HEK293T (cell line): Measurements from ENCODE around the gene APBA2.

Experiments used
- ARNT ChIP-seq: fragments of 450-650 bp; IDR thresholded peaks from 2 replicates; pipeline ENCODE4 v1.6.1; 2017; ENCODE audit warnings: mild to moderate bottlenecking
- BHLHE40 ChIP-seq: fragments of 450-650 bp; IDR thresholded peaks from 2 replicates; pipeline ENCODE4 v1.6.1; 2016; ENCODE audit warnings: mild to moderate bottlenecking, moderate library complexity, borderline replicate concordance
- CTBP1 ChIP-seq: fragments of 450-650 bp; IDR thresholded peaks from 2 replicates; pipeline ENCODE4 v1.6.1; 2016; ENCODE audit warnings: borderline replicate concordance
- ELF4 ChIP-seq: fragments of 450-650 bp; IDR thresholded peaks from 2 replicates; pipeline ENCODE4 v1.6.1; 2017; ENCODE audit warnings: antibody characterized with exemption
- FOXK2 ChIP-seq: fragments of 450-650 bp; IDR thresholded peaks from 2 replicates; pipeline ENCODE4 v1.6.1; 2016; ENCODE audit warnings: mild to moderate bottlenecking
- FOXM1 ChIP-seq: fragments of 450-650 bp; IDR thresholded peaks from 2 replicates; pipeline ENCODE4 v1.6.1; 2017; ENCODE audit warnings: mild to moderate bottlenecking, borderline replicate concordance
- HDGF ChIP-seq: fragments of 450-650 bp; IDR thresholded peaks from 2 replicates; pipeline ENCODE4 v1.6.1; 2017; ENCODE audit warnings: antibody characterized with exemption, borderline replicate concordance
- L3MBTL2 ChIP-seq: fragments of 450-650 bp; conservative IDR thresholded peaks from 2 replicates; pipeline ENCODE4 v1.6.1; 2016; ENCODE audit warnings: mild to moderate bottlenecking
- LEF1 ChIP-seq: fragments of 450-650 bp; IDR thresholded peaks from 2 replicates; pipeline ENCODE4 v1.6.1; 2017; ENCODE audit warnings: mild to moderate bottlenecking, borderline replicate concordance
- NFRKB ChIP-seq: fragments of 450-650 bp; IDR thresholded peaks from 2 replicates; pipeline ENCODE4 v1.6.1; 2016; ENCODE audit warnings: mild to moderate bottlenecking, moderate library complexity
- SP1 ChIP-seq: fragments of 450-650 bp; IDR thresholded peaks from 2 replicates; pipeline ENCODE4 v1.6.1; 2017
- SUZ12 ChIP-seq: fragments of 450-650 bp; IDR thresholded peaks from 2 replicates; pipeline ENCODE4 v1.6.1; 2016; ENCODE audit warnings: mild to moderate bottlenecking
- ZNF384 ChIP-seq: fragments of 450-650 bp; IDR thresholded peaks from 2 replicates; pipeline ENCODE4 v1.6.1; 2016
- TF ChIP-seq, protein P1 (sequence below): fragments of 450-650 bp; IDR thresholded peaks from 2 replicates; pipeline ENCODE4 v1.6.1; 2016

DNA sequence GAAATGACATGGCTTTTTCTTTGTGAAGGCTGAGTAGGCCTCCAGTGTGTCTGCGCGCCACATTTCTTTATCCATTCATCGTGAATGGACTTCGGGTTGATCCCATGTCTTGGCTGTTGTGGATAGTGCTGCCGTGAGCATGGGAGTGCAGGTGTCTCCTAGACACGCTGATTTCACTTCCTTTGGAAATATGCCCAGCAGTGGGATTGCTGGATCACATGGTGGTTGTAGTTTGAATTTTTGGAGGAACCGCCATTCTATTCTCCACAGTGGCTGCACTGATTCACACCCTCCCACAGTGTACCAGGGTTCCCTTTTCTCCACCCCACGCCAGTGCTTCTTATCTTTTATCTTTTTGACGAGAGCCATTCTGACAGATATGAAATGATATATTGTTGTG lies 212.2 kb downstream of the APBA2 start:
- no peak for TF ChIP-seq SP1
- TF ChIP-seq SUZ12, result no peak
- no peak for TF ChIP-seq NFRKB
- no peak for TF ChIP-seq ZNF384
- TF ChIP-seq, protein P1, sequence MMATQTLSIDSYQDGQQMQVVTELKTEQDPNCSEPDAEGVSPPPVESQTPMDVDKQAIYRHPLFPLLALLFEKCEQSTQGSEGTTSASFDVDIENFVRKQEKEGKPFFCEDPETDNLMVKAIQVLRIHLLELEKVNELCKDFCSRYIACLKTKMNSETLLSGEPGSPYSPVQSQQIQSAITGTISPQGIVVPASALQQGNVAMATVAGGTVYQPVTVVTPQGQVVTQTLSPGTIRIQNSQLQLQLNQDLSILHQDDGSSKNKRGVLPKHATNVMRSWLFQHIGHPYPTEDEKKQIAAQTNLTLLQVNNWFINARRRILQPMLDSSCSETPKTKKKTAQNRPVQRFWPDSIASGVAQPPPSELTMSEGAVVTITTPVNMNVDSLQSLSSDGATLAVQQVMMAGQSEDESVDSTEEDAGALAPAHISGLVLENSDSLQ, result no peak
- no peak for TF ChIP-seq HDGF
- TF ChIP-seq BHLHE40, result no peak
- TF ChIP-seq CTBP1, result no peak
- TF ChIP-seq LEF1, result no peak
- TF ChIP-seq ARNT, result no peak
- no peak for TF ChIP-seq FOXK2
- no peak for TF ChIP-seq ELF4
- TF ChIP-seq FOXM1, result no peak
- TF ChIP-seq L3MBTL2, result no peak
